ENCODE measurements around the gene YPEL5. TPM values are rescaled to one million over a fixed set of nuclear protein-coding genes. Genes with fewer than 3 reads are reported as not detected.

Gene YPEL5
- total RNA-seq, 1 experiment from 2014 or later = 66.4 TPM

DNA sequence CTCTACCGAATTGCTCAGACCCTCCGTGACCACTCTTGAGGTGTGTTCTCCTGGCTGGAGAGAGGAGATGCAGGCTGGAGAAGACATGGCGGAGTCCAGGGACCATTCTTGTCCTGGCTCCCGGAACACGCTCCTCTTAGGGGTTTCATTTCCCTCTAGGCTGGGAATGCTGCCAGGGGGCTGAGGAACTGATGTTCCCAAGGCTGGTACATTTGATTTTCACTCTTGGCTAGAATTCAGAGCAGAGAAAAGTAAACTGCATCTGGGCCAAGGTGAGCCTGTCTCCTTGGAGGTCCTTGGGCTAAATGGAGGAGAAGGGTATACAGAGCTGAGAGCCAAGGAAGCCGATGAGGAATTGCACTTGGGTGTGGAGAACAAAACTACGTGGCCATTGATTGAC lies 56.3 kb downstream of the YPEL5 start:
- H3K9me3 ChIP-seq (ENCODE audit: control insufficient read depth, insufficient read depth, low read depth, low read length) = no peaks in the 10 kb centered on the region
- intact Hi-C loops (cut with micrococcal nuclease; ENCODE audit: unreplicated experiment) = no loop called here
- CTCF ChIA-PET = interaction anchor here (0.6 kb wide), 1 partner anchor 38 kb away, joined by 3 read pairs; no protein-coding TSS in a partner anchor
- no TSS peak for BruUV-seq (replicated peaks)
- no peak for ATAC-seq
- H3K4me1 ChIP-seq (ENCODE audit: control insufficient read depth, insufficient read depth, low read length) = no peaks in the 10 kb centered on the region
- H3K4me3 ChIP-seq (ENCODE audit: low read depth in 2 of 2, low read length in 2 of 2) = no peak overlapping the region
- H3K36me3 ChIP-seq (ENCODE audit: control insufficient read depth, insufficient read depth, low read length) = no peaks in the 10 kb centered on the region
- TF ChIP-seq POLR2AphosphoS5 (IDR thresholded peaks at IDR 0.05; ENCODE audit: low read depth, low read length) = no peak
- no peak for TF ChIP-seq REST (IDR thresholded peaks at IDR 0.05; ENCODE audit: insufficient read depth in 1 of 2, low read depth in 2 of 2, low read length in 1 of 2)
- H3K27me3 ChIP-seq (ENCODE audit: control insufficient read depth, insufficient read depth, low read length) = peaks cover 5% of the 10 kb centered on the region
- in situ Hi-C loops (cut with HindIII; ENCODE audit: low pct_unique_long_range_greater_than_20kb, low sequenced_read_pairs) = no loop called here
- H3K27ac ChIP-seq (ENCODE audit: low read length) = no peak overlapping the region
- POLR2A ChIA-PET = no interaction called here
- DNase-seq (ENCODE audit: low read depth, low spot score) = no peak

DNA sequence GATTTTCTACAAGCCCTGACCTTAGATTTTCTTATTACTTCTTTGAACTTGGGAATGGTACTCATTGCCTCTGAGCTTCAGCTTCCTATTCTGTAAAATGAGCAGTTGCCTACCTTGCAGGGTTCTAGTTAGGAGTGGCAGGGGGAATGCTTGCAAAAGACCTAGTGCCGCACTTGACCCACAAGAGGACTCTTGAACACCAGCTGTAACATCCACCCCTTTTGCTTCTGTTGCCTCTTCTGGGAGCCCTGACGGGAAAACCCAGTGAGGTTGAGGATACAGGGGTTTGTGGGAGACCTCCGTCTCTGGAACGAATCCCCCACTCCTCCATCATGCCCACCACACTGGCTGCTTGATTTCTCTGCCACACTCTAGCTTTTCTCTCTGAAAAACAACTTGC lies 57.5 kb downstream of the YPEL5 start:
- BruUV-seq (replicated peaks) = no TSS peak
- in situ Hi-C loops (cut with HindIII; ENCODE audit: low pct_unique_long_range_greater_than_20kb, low sequenced_read_pairs) = no loop called here
- no peaks in the 10 kb centered on the region for H3K36me3 ChIP-seq (ENCODE audit: control insufficient read depth, insufficient read depth, low read length)
- no peaks in the 10 kb centered on the region for H3K4me1 ChIP-seq (ENCODE audit: control insufficient read depth, insufficient read depth, low read length)
- POLR2A ChIA-PET = no interaction called here
- peaks cover 5% of the 10 kb centered on the region for H3K27me3 ChIP-seq (ENCODE audit: control insufficient read depth, insufficient read depth, low read length)
- no peak overlapping the region for H3K4me3 ChIP-seq (ENCODE audit: low read depth in 2 of 2, low read length in 2 of 2)
- CTCF ChIA-PET = no interaction called here
- H3K27ac ChIP-seq (ENCODE audit: low read length) = no peak overlapping the region
- ATAC-seq = no peak
- intact Hi-C loops (cut with micrococcal nuclease; ENCODE audit: unreplicated experiment) = no loop called here
- no peak for DNase-seq (ENCODE audit: low read depth, low spot score)
- no peak for TF ChIP-seq REST (IDR thresholded peaks at IDR 0.05; ENCODE audit: insufficient read depth in 1 of 2, low read depth in 2 of 2, low read length in 1 of 2)
- TF ChIP-seq, protein P1, sequence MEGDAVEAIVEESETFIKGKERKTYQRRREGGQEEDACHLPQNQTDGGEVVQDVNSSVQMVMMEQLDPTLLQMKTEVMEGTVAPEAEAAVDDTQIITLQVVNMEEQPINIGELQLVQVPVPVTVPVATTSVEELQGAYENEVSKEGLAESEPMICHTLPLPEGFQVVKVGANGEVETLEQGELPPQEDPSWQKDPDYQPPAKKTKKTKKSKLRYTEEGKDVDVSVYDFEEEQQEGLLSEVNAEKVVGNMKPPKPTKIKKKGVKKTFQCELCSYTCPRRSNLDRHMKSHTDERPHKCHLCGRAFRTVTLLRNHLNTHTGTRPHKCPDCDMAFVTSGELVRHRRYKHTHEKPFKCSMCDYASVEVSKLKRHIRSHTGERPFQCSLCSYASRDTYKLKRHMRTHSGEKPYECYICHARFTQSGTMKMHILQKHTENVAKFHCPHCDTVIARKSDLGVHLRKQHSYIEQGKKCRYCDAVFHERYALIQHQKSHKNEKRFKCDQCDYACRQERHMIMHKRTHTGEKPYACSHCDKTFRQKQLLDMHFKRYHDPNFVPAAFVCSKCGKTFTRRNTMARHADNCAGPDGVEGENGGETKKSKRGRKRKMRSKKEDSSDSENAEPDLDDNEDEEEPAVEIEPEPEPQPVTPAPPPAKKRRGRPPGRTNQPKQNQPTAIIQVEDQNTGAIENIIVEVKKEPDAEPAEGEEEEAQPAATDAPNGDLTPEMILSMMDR (IDR thresholded peaks at IDR 0.05) = no peak
- no peaks in the 10 kb centered on the region for H3K9me3 ChIP-seq (ENCODE audit: control insufficient read depth, insufficient read depth, low read depth, low read length)

- no TSS peak for BruUV-seq (replicated peaks)
- no peaks in the 10 kb centered on the region for H3K4me1 ChIP-seq (ENCODE audit: control insufficient read depth, insufficient read depth, low read length)
- no peak for ATAC-seq
- H3K4me3 ChIP-seq (ENCODE audit: low read depth in 2 of 2, low read length in 2 of 2) = no peak overlapping the region
- in situ Hi-C loops (cut with HindIII; ENCODE audit: low pct_unique_long_range_greater_than_20kb, low sequenced_read_pairs) = no loop called here
- no peak overlapping the region for H3K27ac ChIP-seq (ENCODE audit: low read length)
- no peaks in the 10 kb centered on the region for H3K9me3 ChIP-seq (ENCODE audit: control insufficient read depth, insufficient read depth, low read depth, low read length)
- TF ChIP-seq, protein P1 (IDR thresholded peaks at IDR 0.05) = no peak
- TF ChIP-seq POLR2AphosphoS5 (IDR thresholded peaks at IDR 0.05; ENCODE audit: low read depth, low read length) = no peak
- no peak for TF ChIP-seq REST (IDR thresholded peaks at IDR 0.05; ENCODE audit: insufficient read depth in 1 of 2, low read depth in 2 of 2, low read length in 1 of 2)
- TF ChIP-seq SIN3A (IDR thresholded peaks at IDR 0.05; ENCODE audit: borderline replicate concordance, insufficient read depth, low read depth, low read length) = no peak
- TF ChIP-seq TCF7L2 (IDR thresholded peaks at IDR 0.05; ENCODE audit: low read depth, low read length) = no peak
- ChIA-PET POLR2A (no interaction called here), CTCF (no interaction called here)
- no peaks in the 10 kb centered on the region for H3K36me3 ChIP-seq (ENCODE audit: control insufficient read depth, insufficient read depth, low read length)
- intact Hi-C loops (cut with micrococcal nuclease; ENCODE audit: unreplicated experiment) = no loop called here
- peaks cover 5% of the 10 kb centered on the region for H3K27me3 ChIP-seq (ENCODE audit: control insufficient read depth, insufficient read depth, low read length)
- DNase-seq (ENCODE audit: low read depth, low spot score) = no peak
Measured at GRCh38 chr2:30205456-30205855, 58.6 kb downstream of the YPEL5 start.

Measured in Panc1 (cell line).